Measurements from ENCODE around the gene MYO15B. TPM values are rescaled to one million over a fixed set of nuclear protein-coding genes. Genes with fewer than 3 reads are reported as not detected.

The MYO15B gene
- total and polyA plus RNA-seq, 2 of the 13 experiments (the other 11 are each of a cell fraction or from before 2014, with no cell fraction given): 2.8 to 8.1 TPM

GRCh38 chr17:75549246-75550138 lies 38.1 kb upstream of the MYO15B start (continued):
- TF ChIP-seq STAT5B (CRISPR knock-in tag; IDR thresholded peaks at IDR 0.05) (no peak), ZNF33A (CRISPR knock-in tag; IDR thresholded peaks at IDR 0.05; ENCODE audit: borderline replicate concordance) (no peak), ZNF441 (CRISPR knock-in tag; IDR thresholded peaks at IDR 0.05; ENCODE audit: borderline replicate concordance) (no peak), FOXO4 (CRISPR knock-in tag; conservative IDR thresholded peaks at IDR 0.05) (no peak), FOXP1 (IDR thresholded peaks at IDR 0.05) (no peak), FOXP1 (CRISPR knock-in tag; IDR thresholded peaks at IDR 0.05) (peak; percentile 41; the same call in 1 of the 2 replicates), PATZ1 (CRISPR knock-in tag; IDR thresholded peaks at IDR 0.05) (peak; percentile 79), ARNT (IDR thresholded peaks at IDR 0.05) (no peak), NFYC (CRISPR knock-in tag; IDR thresholded peaks at IDR 0.05) (peak; percentile 59; the same call in 1 of the 2 replicates), POLR2AphosphoS5 (IDR thresholded peaks at IDR 0.05; ENCODE audit: low read depth, low read length) (peak; percentile 66), ZNF354B (CRISPR knock-in tag; IDR thresholded peaks at IDR 0.05) (peak; percentile 55; the same call in 1 of the 2 replicates), SPEN (CRISPR knock-in tag; IDR thresholded peaks at IDR 0.05; ENCODE audit: low read depth) (peak; percentile 80), PLRG1 (conservative IDR thresholded peaks at IDR 0.05) (no peak), ZNF619 (CRISPR knock-in tag; IDR thresholded peaks at IDR 0.05) (0 out of 2 replicates have a peak, but pooled peaks have one; percentile 22), CEBPG (CRISPR knock-in tag; IDR thresholded peaks at IDR 0.05) (no peak), HOXA7 (CRISPR knock-in tag; IDR thresholded peaks at IDR 0.05) (no peak), ZNF432 (CRISPR knock-in tag; IDR thresholded peaks at IDR 0.05; ENCODE audit: borderline replicate concordance) (no peak)
- TF ChIP-seq, protein P1, sequence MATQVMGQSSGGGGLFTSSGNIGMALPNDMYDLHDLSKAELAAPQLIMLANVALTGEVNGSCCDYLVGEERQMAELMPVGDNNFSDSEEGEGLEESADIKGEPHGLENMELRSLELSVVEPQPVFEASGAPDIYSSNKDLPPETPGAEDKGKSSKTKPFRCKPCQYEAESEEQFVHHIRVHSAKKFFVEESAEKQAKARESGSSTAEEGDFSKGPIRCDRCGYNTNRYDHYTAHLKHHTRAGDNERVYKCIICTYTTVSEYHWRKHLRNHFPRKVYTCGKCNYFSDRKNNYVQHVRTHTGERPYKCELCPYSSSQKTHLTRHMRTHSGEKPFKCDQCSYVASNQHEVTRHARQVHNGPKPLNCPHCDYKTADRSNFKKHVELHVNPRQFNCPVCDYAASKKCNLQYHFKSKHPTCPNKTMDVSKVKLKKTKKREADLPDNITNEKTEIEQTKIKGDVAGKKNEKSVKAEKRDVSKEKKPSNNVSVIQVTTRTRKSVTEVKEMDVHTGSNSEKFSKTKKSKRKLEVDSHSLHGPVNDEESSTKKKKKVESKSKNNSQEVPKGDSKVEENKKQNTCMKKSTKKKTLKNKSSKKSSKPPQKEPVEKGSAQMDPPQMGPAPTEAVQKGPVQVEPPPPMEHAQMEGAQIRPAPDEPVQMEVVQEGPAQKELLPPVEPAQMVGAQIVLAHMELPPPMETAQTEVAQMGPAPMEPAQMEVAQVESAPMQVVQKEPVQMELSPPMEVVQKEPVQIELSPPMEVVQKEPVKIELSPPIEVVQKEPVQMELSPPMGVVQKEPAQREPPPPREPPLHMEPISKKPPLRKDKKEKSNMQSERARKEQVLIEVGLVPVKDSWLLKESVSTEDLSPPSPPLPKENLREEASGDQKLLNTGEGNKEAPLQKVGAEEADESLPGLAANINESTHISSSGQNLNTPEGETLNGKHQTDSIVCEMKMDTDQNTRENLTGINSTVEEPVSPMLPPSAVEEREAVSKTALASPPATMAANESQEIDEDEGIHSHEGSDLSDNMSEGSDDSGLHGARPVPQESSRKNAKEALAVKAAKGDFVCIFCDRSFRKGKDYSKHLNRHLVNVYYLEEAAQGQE (IDR thresholded peaks at IDR 0.05; ENCODE audit: borderline replicate concordance in 1 of 2, low read depth in 1 of 2, low read length in 2 of 2): peak in 1 of 2 experiments; percentile 29; a peak in 1 of 4 replicates
- TF ChIP-seq, protein P2, sequence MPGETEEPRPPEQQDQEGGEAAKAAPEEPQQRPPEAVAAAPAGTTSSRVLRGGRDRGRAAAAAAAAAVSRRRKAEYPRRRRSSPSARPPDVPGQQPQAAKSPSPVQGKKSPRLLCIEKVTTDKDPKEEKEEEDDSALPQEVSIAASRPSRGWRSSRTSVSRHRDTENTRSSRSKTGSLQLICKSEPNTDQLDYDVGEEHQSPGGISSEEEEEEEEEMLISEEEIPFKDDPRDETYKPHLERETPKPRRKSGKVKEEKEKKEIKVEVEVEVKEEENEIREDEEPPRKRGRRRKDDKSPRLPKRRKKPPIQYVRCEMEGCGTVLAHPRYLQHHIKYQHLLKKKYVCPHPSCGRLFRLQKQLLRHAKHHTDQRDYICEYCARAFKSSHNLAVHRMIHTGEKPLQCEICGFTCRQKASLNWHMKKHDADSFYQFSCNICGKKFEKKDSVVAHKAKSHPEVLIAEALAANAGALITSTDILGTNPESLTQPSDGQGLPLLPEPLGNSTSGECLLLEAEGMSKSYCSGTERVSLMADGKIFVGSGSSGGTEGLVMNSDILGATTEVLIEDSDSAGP (CRISPR knock-in tag; IDR thresholded peaks at IDR 0.05; ENCODE audit: borderline replicate concordance): peak; percentile 89

Measured in HepG2 (cell line).